GM20000 (cell line): Measurements from ENCODE around the gene SH3PXD2A.

ENCODE experiments used
- DNase-seq: peaks from one replicate; pipeline ENCODE4 v3.0.0; 2012; ENCODE audit warnings: low spot score
- TF ChIP-seq, protein P1 (sequence below): IDR thresholded peaks from 2 replicates; pipeline ENCODE4 v1.5.1; 2012; ENCODE audit warnings: mild to moderate bottlenecking, control low read depth; ENCODE audit errors: extremely low read depth, missing control alignments

The SH3PXD2A gene

DNA sequence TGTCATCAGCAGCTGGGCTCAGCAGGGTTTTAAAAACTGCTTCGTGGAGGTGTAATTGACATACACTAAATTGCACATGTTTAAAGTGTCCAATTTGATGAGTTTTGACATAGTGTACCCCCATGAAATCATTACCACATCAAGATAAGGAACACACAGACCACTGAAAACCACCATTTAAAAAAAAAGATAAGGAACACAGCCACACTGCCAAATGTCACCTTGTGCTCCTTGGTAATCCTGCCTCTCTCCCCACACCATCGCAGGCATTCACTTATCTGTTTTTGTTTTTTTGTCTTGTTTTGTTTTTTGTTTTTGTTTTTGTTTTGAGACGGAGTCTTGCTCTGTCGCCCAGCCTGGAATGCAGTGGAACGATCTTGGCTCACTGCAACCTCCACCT, 286.9 kb downstream of the SH3PXD2A start:
- DNase-seq = no peak
- TF ChIP-seq, protein P1, sequence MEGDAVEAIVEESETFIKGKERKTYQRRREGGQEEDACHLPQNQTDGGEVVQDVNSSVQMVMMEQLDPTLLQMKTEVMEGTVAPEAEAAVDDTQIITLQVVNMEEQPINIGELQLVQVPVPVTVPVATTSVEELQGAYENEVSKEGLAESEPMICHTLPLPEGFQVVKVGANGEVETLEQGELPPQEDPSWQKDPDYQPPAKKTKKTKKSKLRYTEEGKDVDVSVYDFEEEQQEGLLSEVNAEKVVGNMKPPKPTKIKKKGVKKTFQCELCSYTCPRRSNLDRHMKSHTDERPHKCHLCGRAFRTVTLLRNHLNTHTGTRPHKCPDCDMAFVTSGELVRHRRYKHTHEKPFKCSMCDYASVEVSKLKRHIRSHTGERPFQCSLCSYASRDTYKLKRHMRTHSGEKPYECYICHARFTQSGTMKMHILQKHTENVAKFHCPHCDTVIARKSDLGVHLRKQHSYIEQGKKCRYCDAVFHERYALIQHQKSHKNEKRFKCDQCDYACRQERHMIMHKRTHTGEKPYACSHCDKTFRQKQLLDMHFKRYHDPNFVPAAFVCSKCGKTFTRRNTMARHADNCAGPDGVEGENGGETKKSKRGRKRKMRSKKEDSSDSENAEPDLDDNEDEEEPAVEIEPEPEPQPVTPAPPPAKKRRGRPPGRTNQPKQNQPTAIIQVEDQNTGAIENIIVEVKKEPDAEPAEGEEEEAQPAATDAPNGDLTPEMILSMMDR = no peak

DNA sequence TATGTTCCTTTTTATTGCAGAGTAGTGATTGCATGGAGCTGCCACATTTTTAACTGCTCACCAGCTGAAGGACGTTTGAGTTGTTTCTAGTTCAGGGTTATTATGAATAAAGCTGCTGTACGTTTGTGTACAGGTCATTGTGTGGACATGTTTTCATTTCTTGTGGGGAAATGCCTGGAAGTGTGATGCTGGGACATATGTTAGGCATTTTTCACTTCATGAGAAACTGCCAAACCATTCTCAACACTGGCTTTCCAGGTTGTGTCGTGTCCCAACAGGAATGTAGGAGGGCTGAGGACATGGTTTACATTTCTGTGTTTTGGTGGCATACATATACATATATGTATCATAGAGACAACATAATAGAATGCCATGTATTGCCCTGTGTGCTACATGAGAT, 288.8 kb downstream of the SH3PXD2A start:
- DNase-seq = no peak
- TF ChIP-seq, protein P1 = no peak

DNA sequence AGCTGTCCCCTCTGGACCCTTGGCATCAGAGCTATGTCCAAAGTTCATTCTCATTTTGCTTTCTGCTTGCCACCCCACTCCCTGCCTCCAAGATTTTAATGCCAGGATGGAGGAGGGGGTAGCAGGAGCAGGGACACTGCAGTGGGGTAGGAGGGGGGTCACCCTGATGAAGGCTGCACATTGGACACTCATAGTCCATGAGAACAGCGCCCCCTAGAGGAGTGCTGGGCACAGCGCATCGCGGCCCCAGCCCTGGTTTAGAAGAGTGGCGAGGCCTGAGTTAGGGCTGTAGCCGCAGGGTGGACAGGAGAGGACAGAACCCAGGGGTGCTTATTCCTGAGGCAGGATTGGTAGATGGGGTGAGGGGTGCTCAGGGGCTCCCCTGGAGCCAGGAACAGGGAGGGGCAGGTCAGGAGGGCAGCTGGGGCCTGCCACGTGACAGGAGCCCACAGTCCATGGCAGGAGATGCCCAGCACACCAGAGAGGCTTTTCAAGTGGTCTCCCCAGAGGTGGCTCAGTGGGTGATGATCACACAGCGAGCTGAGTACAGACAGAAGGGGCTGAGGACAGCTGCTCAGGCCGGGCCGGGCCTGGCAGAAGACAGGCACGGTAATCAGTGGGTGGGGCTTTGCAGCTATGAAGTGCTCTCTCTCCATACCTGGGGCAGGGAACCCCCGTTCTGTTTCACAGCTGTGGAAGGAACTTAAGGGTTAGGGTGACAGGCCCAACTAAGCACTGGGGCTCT, 290.4 kb downstream of the SH3PXD2A start:
- peak; percentile 74 for DNase-seq
- TF ChIP-seq, protein P1 = peak; percentile 69

DNA sequence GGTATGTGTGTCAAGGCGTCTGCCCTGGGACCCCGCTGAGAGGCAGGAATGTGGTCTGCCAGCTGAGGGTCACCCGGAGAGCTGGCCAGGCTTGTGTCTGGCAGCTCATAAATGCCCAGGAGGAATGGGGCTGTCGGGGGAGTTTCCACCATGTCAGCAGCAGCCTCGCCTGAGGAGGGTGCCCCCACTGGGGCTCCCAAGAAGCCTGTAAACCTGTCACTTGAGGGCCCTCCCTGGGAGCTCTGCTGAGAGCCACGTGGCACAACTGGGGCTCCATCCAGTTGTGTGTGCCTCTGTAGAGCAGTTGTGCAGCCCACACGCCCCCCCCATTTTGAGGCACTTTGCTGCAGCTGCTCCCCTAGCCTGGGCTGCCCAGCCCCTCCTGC, 291.3 kb downstream of the SH3PXD2A start:
- TF ChIP-seq, protein P1 = no peak
- no peak for DNase-seq

DNA sequence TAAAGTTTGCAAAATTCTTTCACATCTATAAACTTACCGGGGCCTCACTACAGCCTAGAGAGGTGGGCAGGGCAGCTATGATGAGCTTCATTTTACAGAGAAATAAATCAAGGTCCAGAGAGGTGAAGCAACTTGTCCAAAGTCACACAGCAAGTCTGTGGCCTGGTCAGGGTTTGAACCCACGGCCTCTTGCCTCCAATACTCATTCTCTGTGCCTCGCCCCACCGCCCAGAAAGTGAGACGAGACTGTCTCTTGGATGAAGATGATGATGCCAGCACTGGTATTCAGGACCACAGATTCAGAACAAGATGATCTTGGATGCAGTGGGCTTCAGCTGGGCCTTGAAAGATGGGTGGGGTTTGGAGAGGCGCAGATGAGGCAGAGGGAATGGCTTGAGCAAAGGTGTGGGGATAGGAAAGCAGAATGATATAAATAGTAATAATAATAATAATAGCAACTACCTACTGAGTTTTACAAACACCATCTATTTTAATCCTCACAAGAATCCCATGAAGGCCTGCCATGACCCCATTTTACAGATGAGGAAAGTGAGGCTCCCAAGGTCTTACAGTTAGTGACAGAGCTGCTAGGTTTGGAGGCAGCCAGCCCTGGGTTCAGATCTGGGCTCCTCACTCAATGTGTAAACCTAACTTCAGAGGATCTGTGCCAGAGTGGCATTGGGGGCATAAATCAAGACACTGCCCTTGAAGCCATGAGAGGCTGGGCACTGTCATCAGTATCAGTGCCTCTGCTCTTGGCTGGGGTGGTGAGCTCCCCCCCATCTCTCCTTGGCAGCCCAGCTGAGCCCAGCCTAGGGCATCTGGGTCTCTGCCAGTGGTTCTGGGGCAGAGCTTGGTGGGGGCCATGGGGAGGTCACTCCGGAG, 291.9 kb downstream of the SH3PXD2A start:
- DNase-seq = no peak
- TF ChIP-seq, protein P1 = no peak

DNA sequence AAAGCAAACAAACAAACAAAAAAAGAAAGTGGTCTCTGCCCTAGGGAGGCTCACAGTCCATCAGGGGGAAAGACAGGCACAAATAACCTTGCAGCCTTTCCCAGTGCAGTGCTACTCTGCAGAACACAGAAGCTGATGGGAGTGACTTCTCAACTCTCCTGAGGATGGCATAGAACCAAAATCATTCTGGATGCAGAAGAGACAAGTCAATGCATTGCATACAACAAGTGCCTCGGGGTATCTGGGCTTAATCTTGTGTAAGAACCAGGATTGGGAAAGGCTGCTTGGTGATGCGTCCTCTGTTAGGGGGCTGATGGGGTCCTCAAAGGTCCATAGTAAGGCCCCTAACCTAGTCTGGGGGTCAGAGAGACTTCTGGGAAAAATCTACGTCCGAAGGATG, 293.0 kb downstream of the SH3PXD2A start:
- no peak for DNase-seq
- TF ChIP-seq, protein P1 = no peak

DNA sequence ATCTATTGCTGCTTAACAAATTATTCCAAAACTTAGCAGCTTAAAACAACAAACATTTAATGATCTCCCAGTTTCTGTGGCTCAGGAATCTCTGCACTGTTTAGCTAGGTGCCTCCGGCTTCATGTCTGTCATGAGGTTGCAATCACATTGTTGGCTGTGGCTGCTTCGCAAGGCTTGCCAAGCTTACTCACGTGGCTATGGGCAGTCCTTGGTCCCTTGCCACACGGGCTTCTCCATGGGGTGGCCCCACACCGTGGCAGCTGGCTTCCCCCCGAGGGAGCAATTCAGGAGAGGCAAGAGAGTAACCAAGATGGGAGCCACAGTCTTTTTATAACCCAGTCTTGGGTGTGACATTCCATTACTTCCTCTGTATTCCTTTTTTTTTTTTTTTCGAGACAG, 294.5 kb downstream of the SH3PXD2A start:
- no peak for DNase-seq
- TF ChIP-seq, protein P1 = no peak
